Lung (tissue), 12 donors: ENCODE data around the gene EPB41L4A. TPM values are rescaled to one million over a fixed set of nuclear protein-coding genes. Genes with fewer than 3 reads are reported as not detected.

ENCODE experiments used
- ATAC-seq: fragments of 200-7000 bp; cut with Tn5 transposase; one replicate; pipeline ENCODE4 v1.9.1; 2020; ENCODE audit warnings: moderate number of reproducible peaks; ENCODE audit not compliant: insufficient read depth, low FRiP score
- DNase-seq, 3 donors: peaks; one replicate each; pipeline ENCODE4 v3.0.0-alpha.2; 2013 to 2017
- H3K27ac ChIP-seq, 2 donors: one replicate each; pipeline ENCODE4 v1.5.1; 2013; ENCODE audit warnings: mild to moderate bottlenecking in 2 of 2, moderate library complexity in 2 of 2, control low read depth in 1 of 2, inconsistent platforms in 1 of 2, low read depth in 1 of 2, low read length in 1 of 2
- H3K27me3 ChIP-seq, 3 donors: one replicate each; pipeline ENCODE4 v1.5.1; 2013; ENCODE audit warnings: low read length in 2 of 3; ENCODE audit not compliant: control insufficient read depth in 3 of 3, insufficient read depth in 3 of 3
- H3K36me3 ChIP-seq, 4 donors: one replicate each; pipeline ENCODE4 v1.5.1; 2013; ENCODE audit warnings: low read length in 4 of 4, mild to moderate bottlenecking in 1 of 4, moderate library complexity in 1 of 4; ENCODE audit not compliant: control insufficient read depth in 4 of 4, insufficient read depth in 4 of 4
- H3K4me1 ChIP-seq, 5 donors: one replicate each; pipeline ENCODE4 v1.5.1; 2013; ENCODE audit warnings: low read length in 5 of 5, mild to moderate bottlenecking in 2 of 5, moderate library complexity in 1 of 5; ENCODE audit not compliant: control insufficient read depth in 5 of 5, insufficient read depth in 5 of 5
- H3K4me3 ChIP-seq: one replicate; pipeline ENCODE4 v1.5.1; 2013; ENCODE audit warnings: mild to moderate bottlenecking, control low read depth, moderate library complexity
- H3K9ac ChIP-seq, 2 donors: one replicate each; pipeline ENCODE4 v1.5.1; 2013; ENCODE audit warnings: low read length in 2 of 2, control low read depth in 1 of 2; ENCODE audit not compliant: insufficient read depth in 1 of 2
- H3K9me3 ChIP-seq, 4 donors: one replicate each; pipeline ENCODE4 v1.5.1; 2013; ENCODE audit warnings: low read length in 3 of 4, mild to moderate bottlenecking in 1 of 4, moderate library complexity in 1 of 4; ENCODE audit not compliant: control insufficient read depth in 4 of 4, insufficient read depth in 3 of 4
- WGBS, 2 donors: extraction: QIAGEN DNeasy Blood & Tissue Kit; methylation state at CpG; one replicate each; pipeline ENCODE4 v1.1.7; 2013; 5-methylcytosine and 5-hydroxymethylcytosine counted together
- polyA plus RNA-seq, 2 donors: library from polyadenylated mRNA; stranded (reverse); fragments of 200-250 nt; gene quantifications; one replicate each; pipeline ENCODE4 v1.2.1, GENCODE V29; 2013
- total RNA-seq, 2 donors: library from RNA; depleted of rRNA in 1 of 2; stranded (reverse); fragments of >200 nt in 1 of 2; gene quantifications; one replicate each; pipeline ENCODE4 v1.2.1, GENCODE V29; 2014 to 2021
- TF ChIP-seq, protein P1 (sequence below): IDR thresholded peaks from 2 replicates; pipeline ENCODE4 v1.5.1; 2012; ENCODE audit warnings: mild to moderate bottlenecking; ENCODE audit errors: control extremely low read depth, extremely low read depth
- donor health status: control.
- donor health status: control.
- donor health status: Bipolar disorder and iron deficiency.
- donor health status: healthy.
- donor health status: DM: yes; HTN: yes; CAD: no.

The EPB41L4A gene
- total and polyA plus RNA-seq, 4 donors = 4.6 to 44.5 (median 14.9) TPM

DNA sequence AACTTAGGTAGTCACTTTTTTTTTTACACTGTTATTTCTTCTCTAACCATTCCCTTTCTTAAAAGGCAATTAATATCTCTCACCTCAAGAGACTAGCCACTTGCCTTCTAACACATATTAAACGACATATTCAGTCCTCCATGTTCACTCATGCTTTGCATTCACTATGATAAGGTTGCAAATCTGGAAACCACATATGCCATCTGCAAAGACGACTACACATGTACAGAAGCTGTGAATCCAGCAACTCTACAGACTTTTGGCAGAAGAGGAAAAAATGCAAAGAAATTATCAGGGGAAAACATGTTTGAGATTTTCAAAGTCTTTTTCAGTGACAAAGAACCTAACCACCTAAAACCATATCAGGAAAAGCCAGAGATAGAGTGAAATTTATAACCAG, 112.1 kb downstream of the EPB41L4A start:
- no peak for DNase-seq
- ATAC-seq = no peak
- 73 to 85% methylated on average over 2 of the region's 2 CpGs for WGBS, 2 donors
- Histone ChIP-seq H3K4me1 (peaks cover 0 to 14% (median 0%) of the 10 kb centered on the region in 5 donors), H3K9ac (no peak overlapping the region), H3K4me3 (no peak overlapping the region), H3K9me3 (no peaks in the 10 kb centered on the region), H3K36me3 (no peaks in the 10 kb centered on the region), H3K27me3 (no peaks in the 10 kb centered on the region), H3K27ac (no peak overlapping the region)
- TF ChIP-seq, protein P1, sequence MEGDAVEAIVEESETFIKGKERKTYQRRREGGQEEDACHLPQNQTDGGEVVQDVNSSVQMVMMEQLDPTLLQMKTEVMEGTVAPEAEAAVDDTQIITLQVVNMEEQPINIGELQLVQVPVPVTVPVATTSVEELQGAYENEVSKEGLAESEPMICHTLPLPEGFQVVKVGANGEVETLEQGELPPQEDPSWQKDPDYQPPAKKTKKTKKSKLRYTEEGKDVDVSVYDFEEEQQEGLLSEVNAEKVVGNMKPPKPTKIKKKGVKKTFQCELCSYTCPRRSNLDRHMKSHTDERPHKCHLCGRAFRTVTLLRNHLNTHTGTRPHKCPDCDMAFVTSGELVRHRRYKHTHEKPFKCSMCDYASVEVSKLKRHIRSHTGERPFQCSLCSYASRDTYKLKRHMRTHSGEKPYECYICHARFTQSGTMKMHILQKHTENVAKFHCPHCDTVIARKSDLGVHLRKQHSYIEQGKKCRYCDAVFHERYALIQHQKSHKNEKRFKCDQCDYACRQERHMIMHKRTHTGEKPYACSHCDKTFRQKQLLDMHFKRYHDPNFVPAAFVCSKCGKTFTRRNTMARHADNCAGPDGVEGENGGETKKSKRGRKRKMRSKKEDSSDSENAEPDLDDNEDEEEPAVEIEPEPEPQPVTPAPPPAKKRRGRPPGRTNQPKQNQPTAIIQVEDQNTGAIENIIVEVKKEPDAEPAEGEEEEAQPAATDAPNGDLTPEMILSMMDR = no peak

DNA sequence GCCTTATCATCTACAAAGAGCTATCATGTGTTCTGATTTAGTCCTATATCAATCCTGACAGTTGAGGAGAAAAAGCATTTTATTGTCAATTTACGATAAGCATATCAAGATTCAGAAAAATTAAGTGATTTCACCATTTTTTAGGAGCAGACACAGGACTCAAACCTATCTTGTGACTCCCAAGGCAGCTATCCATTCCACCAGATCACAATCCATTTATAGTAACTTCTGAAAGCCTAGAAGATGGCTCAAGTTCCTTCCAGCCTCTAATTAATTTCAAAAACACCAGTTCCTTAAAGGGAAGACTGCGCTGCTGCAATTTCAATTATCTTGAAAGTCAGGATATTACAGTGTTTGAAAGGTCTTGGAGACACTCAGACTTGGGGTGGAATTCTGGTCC, 114.3 kb downstream of the EPB41L4A start:
- no peak overlapping the region for H3K4me3 ChIP-seq
- H3K36me3 ChIP-seq = peaks cover 0 to 3% (median 0%) of the 10 kb centered on the region in 4 donors
- H3K9ac ChIP-seq = no peak overlapping the region
- no peaks in the 10 kb centered on the region for H3K27me3 ChIP-seq
- H3K27ac ChIP-seq = no peak overlapping the region
- no peak for ATAC-seq
- H3K4me1 ChIP-seq = peaks cover 0 to 9% (median 0%) of the 10 kb centered on the region in 5 donors
- 97% methylated on average over 2 of the region's 2 CpGs for WGBS, 2 donors
- DNase-seq = no peak
- no peaks in the 10 kb centered on the region for H3K9me3 ChIP-seq
- TF ChIP-seq, protein P1 = no peak

DNA sequence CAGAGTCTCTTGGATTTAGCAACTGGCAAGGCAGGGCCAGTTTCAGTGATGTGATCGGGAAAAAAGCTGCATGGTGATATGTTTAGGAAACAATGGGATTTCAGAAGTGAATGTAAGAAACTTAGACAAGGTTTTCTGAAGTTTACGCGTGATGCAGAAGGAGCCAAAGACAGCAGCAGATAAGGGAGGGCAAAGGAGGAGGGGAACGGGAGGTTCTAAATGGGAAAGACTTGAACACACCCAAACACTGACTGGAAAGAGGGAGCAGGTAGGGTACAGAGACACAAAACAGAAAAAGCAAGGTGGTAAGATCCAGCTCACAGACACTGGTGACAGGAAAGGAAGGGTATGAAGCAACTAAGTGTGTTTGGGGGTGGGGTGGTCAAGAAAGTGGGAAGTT, 115.4 kb downstream of the EPB41L4A start:
- no peaks in the 10 kb centered on the region for H3K27me3 ChIP-seq
- ATAC-seq = no peak

DNA sequence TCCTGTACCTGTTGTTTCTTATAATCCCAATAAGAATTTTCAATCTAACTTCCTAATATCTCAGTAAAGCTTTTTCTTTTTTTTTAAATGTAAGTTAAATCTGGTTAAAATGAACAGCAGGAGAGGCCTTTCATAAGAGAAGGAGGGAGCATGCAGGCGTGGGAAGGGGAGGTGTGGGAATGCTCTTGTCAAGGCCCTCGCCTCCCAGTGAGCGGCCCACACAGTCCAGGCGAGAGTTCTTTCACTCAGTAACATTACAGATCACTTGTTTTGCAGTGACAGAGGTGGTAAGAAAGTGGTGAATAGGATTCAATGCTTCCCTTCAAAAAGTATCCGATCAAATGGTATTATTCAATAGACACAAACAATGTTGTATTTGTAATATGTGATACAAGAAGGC, 125.0 kb downstream of the EPB41L4A start:
- H3K27me3 ChIP-seq = no peaks in the 10 kb centered on the region
- H3K4me3 ChIP-seq = no peak overlapping the region
- H3K9me3 ChIP-seq = peaks cover 0 to 10% (median 0%) of the 10 kb centered on the region in 4 donors
- no peak overlapping the region for H3K27ac ChIP-seq
- WGBS, 2 donors = 86 to 87% methylated on average over 5 of the region's 5 CpGs
- TF ChIP-seq, protein P1 = no peak
- H3K9ac ChIP-seq = no peak overlapping the region
- ATAC-seq (no peak), DNase-seq (no peak)
- no peaks in the 10 kb centered on the region for H3K36me3 ChIP-seq
- H3K4me1 ChIP-seq = peaks cover 0 to 23% (median 0%) of the 10 kb centered on the region in 5 donors

More for the DNA sequence above, 115.4 kb downstream of the EPB41L4A start:
- DNase-seq = no peak
- no peak overlapping the region for H3K27ac ChIP-seq
- peaks cover 0 to 3% (median 0%) of the 10 kb centered on the region in 4 donors for H3K36me3 ChIP-seq
- no peaks in the 10 kb centered on the region for H3K9me3 ChIP-seq
- no peak overlapping the region for H3K9ac ChIP-seq
- H3K4me1 ChIP-seq = peaks cover 0 to 9% (median 0%) of the 10 kb centered on the region in 5 donors
- TF ChIP-seq, protein P1 = no peak
- no peak overlapping the region for H3K4me3 ChIP-seq
- 94% methylated on average over 4 of the region's 4 CpGs for WGBS, 2 donors
